K562 (cell line): Measurements from ENCODE around the gene FBN3. TPM values are rescaled to one million over a fixed set of nuclear protein-coding genes. Genes with fewer than 3 reads are reported as not detected.

Experiments used
- ATAC-seq: fragments of 200-7000 bp; cut with Tn5 transposase; 3 replicates; pipeline ENCODE4 v1.9.1; 2020; ENCODE audit warnings: moderate library complexity
- BruUV-seq: library from RNA; stranded (reverse); fragments of 400-500 nt; replicated peaks from 2 replicates; lab custom pipeline; 2021; lab: Mats Ljungman, UMichigan
- CTCF ChIA-PET: fragments of 300-600 bp; formaldehyde crosslinking; extraction: SDS; loops from one replicate; lab custom pipeline; 2021; ENCODE audit warnings: low intra/inter-chr PET ratio; lab: Yijun Ruan, JAX
- POLR2A ChIA-PET: fragments of 300-600, 350-650 bp; sonication (Branson Sonifier 250); formaldehyde crosslinking; extraction: SDS; loops from one replicate; lab custom pipeline; 2021; ENCODE audit warnings: antibody characterized with exemption, inconsistent platforms; lab: Yijun Ruan, JAX
- DNase-seq, 4 experiments: peaks; one replicate each; pipeline versions ENCODE4 v3.0.0 to v3.0.0-alpha.2; 2011 to 2018; ENCODE audit warnings: low spot score in 3 of 4, mixed read lengths in 3 of 4; ENCODE audit errors: extremely low read depth in 1 of 4
- FAIRE-seq: peaks from 2 replicates; lab custom pipeline; 2011; peaks lifted over from hg19 to GRCh38; lab: Jason Lieb, UNC
- H2AFZ ChIP-seq: 2 replicates; pipeline ENCODE4 v1.6.0; 2011; ENCODE audit warnings: low read depth, low read length, control low read depth, inconsistent platforms
- H3K27ac ChIP-seq: fragments of 200-600 bp; 3 replicates; pipeline ENCODE4 v1.8.0; 2011; ENCODE audit warnings: low read depth, mild to moderate bottlenecking, control low read depth, inconsistent platforms, low read length, moderate library complexity, mixed read lengths; ENCODE audit errors: extremely low read depth
- H3K27me3 ChIP-seq, 2 experiments: fragments of 300-600 bp in 1 of 2; 2 replicates in 1 of 2; 3 replicates in 1 of 2; pipeline versions ENCODE4 v1.6.0 to v1.8.0; 2011; ENCODE audit warnings: inconsistent platforms in 2 of 2, low read length in 2 of 2, mild to moderate bottlenecking in 1 of 2, mixed read lengths in 1 of 2, moderate library complexity in 1 of 2; ENCODE audit not compliant: control insufficient read depth in 2 of 2, insufficient read depth in 2 of 2
- H3K36me3 ChIP-seq: fragments of 300-600 bp; 3 replicates; pipeline ENCODE4 v1.8.0; 2011; ENCODE audit warnings: mild to moderate bottlenecking, low read length, inconsistent platforms; ENCODE audit not compliant: control insufficient read depth, insufficient read depth
- H3K4me1 ChIP-seq, 2 experiments: fragments of 200-600 bp in 1 of 2; replicated peaks in 1 of 2; 2 replicates in 1 of 2; 3 replicates in 1 of 2; pipeline versions ENCODE4 v1.5.1 to v1.8.0; 2011; ENCODE audit warnings: inconsistent platforms in 2 of 2, low read length in 2 of 2, mild to moderate bottlenecking in 1 of 2, mixed read lengths in 1 of 2, moderate library complexity in 1 of 2; ENCODE audit not compliant: control insufficient read depth in 2 of 2, insufficient read depth in 2 of 2
- H3K4me2 ChIP-seq: 2 replicates; pipeline ENCODE4 v1.6.1; 2011; ENCODE audit warnings: low read length, control low read depth, inconsistent platforms, mixed read lengths; ENCODE audit not compliant: insufficient read depth
- H3K4me3 ChIP-seq: fragments of 200-600 bp; sonication (generic), shearing (Covaris generic); 2 replicates; pipeline ENCODE4 v1.5.1; 2016; ENCODE audit warnings: control low read depth, inconsistent platforms
- H3K79me2 ChIP-seq: fragments of 200-600 bp; 3 replicates; pipeline ENCODE4 v1.8.0; 2011; ENCODE audit warnings: low read length, inconsistent platforms; ENCODE audit not compliant: control insufficient read depth, insufficient read depth
- H3K9ac ChIP-seq, 2 experiments: 2 replicates each; pipeline versions ENCODE4 v1.6.0 to v1.6.1; 2011; ENCODE audit warnings: low read depth in 2 of 2, low read length in 2 of 2, control low read depth in 1 of 2, inconsistent platforms in 1 of 2, mild to moderate bottlenecking in 1 of 2, mixed read lengths in 1 of 2; ENCODE audit not compliant: insufficient read depth in 1 of 2
- H3K9me1 ChIP-seq: one replicate; pipeline ENCODE4 v1.6.0; 2011; ENCODE audit warnings: inconsistent platforms, mild to moderate bottlenecking, low read length, moderate library complexity; ENCODE audit not compliant: control insufficient read depth, insufficient read depth
- H3K9me3 ChIP-seq: replicated peaks from 2 replicates; pipeline ENCODE4 v1.5.1; 2011; ENCODE audit warnings: low read depth, low read length, inconsistent platforms; ENCODE audit not compliant: control insufficient read depth, insufficient read depth
- H4K20me1 ChIP-seq: replicated peaks from 2 replicates; pipeline ENCODE4 v1.6.1; 2011; ENCODE audit warnings: low read length, inconsistent platforms, mixed read lengths; ENCODE audit not compliant: control insufficient read depth, insufficient read depth
- CEBPB ChIP-seq: fragments of 450-650 bp; IDR thresholded peaks from 2 replicates; pipeline ENCODE4 v1.6.1; 2016; ENCODE audit warnings: missing genetic modification characterization, missing compliant biosample characterization
- CEBPG ChIP-seq, 3 experiments: fragments of 200-800 bp in 1 of 3; sonication (Bioruptor generic) in 1 of 3; sonication (generic) in 1 of 3; formaldehyde crosslinking in 1 of 3; IDR thresholded peaks in 2 of 3; conservative IDR thresholded peaks in 1 of 3; 2 replicates each; pipeline versions ENCODE4 v1.6.1 to v1.8.0; 2016 to 2022; ENCODE audit warnings: missing compliant biosample characterization in 2 of 3, missing genetic modification characterization in 2 of 3, mild to moderate bottlenecking in 1 of 3, missing genetic modification reagents in 1 of 3
- CHD1 ChIP-seq: fragments of 200-600 bp; sonication (generic); IDR thresholded peaks from one replicate; pipeline ENCODE4 v1.6.1; 2012; ENCODE audit warnings: mild to moderate bottlenecking, moderate library complexity, low read length, inconsistent platforms
- ESRRB ChIP-seq: fragments of 250-450 bp; sonication (Bioruptor Pico); IDR thresholded peaks from 2 replicates; pipeline ENCODE4 v1.5.0; 2020; ENCODE audit warnings: mild to moderate bottlenecking, moderate library complexity, borderline replicate concordance
- MEF2A ChIP-seq: IDR thresholded peaks from 2 replicates; pipeline ENCODE4 v1.6.1; 2011; ENCODE audit warnings: low read depth, mild to moderate bottlenecking, low read length, moderate library complexity; ENCODE audit not compliant: control insufficient read depth
- POLR3A ChIP-seq: IDR thresholded peaks from 2 replicates; pipeline ENCODE4 v1.6.1; 2011; ENCODE audit warnings: borderline replicate concordance, mild to moderate bottlenecking, moderate library complexity; ENCODE audit not compliant: insufficient read length, insufficient read depth; ENCODE audit errors: extremely low read depth
- TCF7 ChIP-seq: sonication (generic); IDR thresholded peaks from 2 replicates; pipeline ENCODE4 v1.6.1; 2016; ENCODE audit warnings: antibody characterized with exemption, borderline replicate concordance
- ZBTB40 ChIP-seq, 2 experiments: fragments of 450-650 bp in 1 of 2; sonication (generic) in 1 of 2; formaldehyde crosslinking in 1 of 2; IDR thresholded peaks; 2 replicates each; pipeline versions ENCODE4 v1.7.1 to v1.9.0; 2016 to 2022; ENCODE audit warnings: inconsistent platforms in 1 of 2, mild to moderate bottlenecking in 1 of 2, missing genetic modification reagents in 1 of 2
- WGBS: fragments of 100-300 bp; shearing (Covaris generic); methylation state at CpG from one replicate; pipeline ENCODE4 v1.1.6; 2016; ENCODE audit warnings: low coverage, mixed read lengths; ENCODE audit not compliant: insufficient coverage; ENCODE audit errors: missing lambda C conversion rate; 5-methylcytosine and 5-hydroxymethylcytosine counted together
- in situ Hi-C: fragments of 300-500 bp; cut with MboI; formaldehyde crosslinking; loops from 4 replicates; pipeline ENCODE4 v1.15.0; 2018; ENCODE audit warnings: inconsistent platforms, mixed read lengths
- intact Hi-C: fragments of 100-400 bp; cut with micrococcal nuclease; formaldehyde crosslinking; loops from 2 replicates; pipeline ENCODE4 v1.14.2; 2022
- polyA plus RNA-seq, 8 experiments: library from polyadenylated mRNA; depleted of rRNA in 4 of 8; stranded (reverse) in 5 of 8; unstranded in 3 of 8; fragments of >200 nt; fragmentation: Nextera tagmentation in 2 of 8; fragmentation: Illumina TruSeq in 1 of 8; extraction: Ambion mirVana in 2 of 8; extraction: Trizol in 1 of 8; gene quantifications; 2 replicates each; pipeline versions ENCODE4 v1.2.1 to v1.2.3, GENCODE V29; 2011 to 2014; ENCODE audit warnings: inconsistent platforms in 1 of 8, missing spikeins in 1 of 8
- total RNA-seq, 7 experiments: library from RNA; depleted of rRNA in 6 of 7; stranded (reverse); fragments of >200 nt in 6 of 7; fragmentation: Illumina TruSeq in 2 of 7; extraction: Trizol in 2 of 7; gene quantifications; 2 replicates each; pipeline versions ENCODE4 v1.2.1 to v1.2.3, GENCODE V29; 2011 to 2021; ENCODE audit warnings: low replicate concordance in 1 of 7

The FBN3 gene
- total and polyA plus RNA-seq, 9 of the 15 experiments (the other 6 are each of a cell fraction or from before 2014, with no cell fraction given), result under 0.01 to 0.29 (median 0.01) TPM; not detected in 4

GRCh38 chr19:8109890-8110662 lies 39.3 kb downstream of the FBN3 start:
- FAIRE-seq (no peak), ATAC-seq (no peak), DNase-seq (no peak)
- Histone ChIP-seq H3K9ac (no peak overlapping the region), H3K4me2 (no peak overlapping the region), H3K9me3 (no peaks in the 10 kb centered on the region), H3K27ac (no peak overlapping the region), H3K27me3 (peaks cover 34 to 49% of the 10 kb centered on the region in 2 experiments), H2AFZ (no peak overlapping the region), H4K20me1 (0 out of 2 replicates have a peak, but pooled peaks cover 13% of the 10 kb centered on the region), H3K4me1 (peaks cover 0 to 5% of the 10 kb centered on the region in 2 experiments; a peak in 1 of 5 replicates), H3K36me3 (no peaks in the 10 kb centered on the region), H3K79me2 (no peaks in the 10 kb centered on the region), H3K9me1 (peaks cover 4% of the 10 kb centered on the region), H3K4me3 (no peak overlapping the region)
- POLR2A ChIA-PET, result no interaction called here
- in situ Hi-C loops (no loop called here), intact Hi-C loops (no loop called here)
- BruUV-seq, result no TSS peak
- CTCF ChIA-PET, result no interaction called here
- WGBS, result 6% methylated on average over 7 of the region's 7 CpGs
- no peak for TF ChIP-seq TCF7
- no peak for TF ChIP-seq ESRRB (CRISPR knock-in tag)
- no peak for TF ChIP-seq MEF2A
- 0 out of 2 replicates have a peak, but pooled peaks have one; percentile 27 for TF ChIP-seq CEBPG (CRISPR knock-in tag; IDR thresholded peaks at IDR 0.05)
- TF ChIP-seq CEBPG (tag; conservative IDR thresholded peaks at IDR 0.05 in 1 of 2, IDR thresholded peaks at IDR 0.05 in 1 of 2), result 0 out of 4 replicates have a peak, but pooled peaks of 1 of the 2 experiments have one; percentile 12
- TF ChIP-seq ZBTB40 (IDR thresholded peaks at IDR 0.05), result peak; percentile 96
- TF ChIP-seq ZBTB40 (CRISPR knock-in tag; IDR thresholded peaks at IDR 0.05), result peak; percentile 97
- no peak for TF ChIP-seq POLR3A
- TF ChIP-seq CEBPB (tag), result peak; percentile 60; the same call in 1 of the 2 replicates
- TF ChIP-seq CHD1, result no peak
